ENCODE data around the gene TANK. TPM values are rescaled to one million over a fixed set of nuclear protein-coding genes. Genes with fewer than 3 reads are reported as not detected.

The TANK gene, protein sequence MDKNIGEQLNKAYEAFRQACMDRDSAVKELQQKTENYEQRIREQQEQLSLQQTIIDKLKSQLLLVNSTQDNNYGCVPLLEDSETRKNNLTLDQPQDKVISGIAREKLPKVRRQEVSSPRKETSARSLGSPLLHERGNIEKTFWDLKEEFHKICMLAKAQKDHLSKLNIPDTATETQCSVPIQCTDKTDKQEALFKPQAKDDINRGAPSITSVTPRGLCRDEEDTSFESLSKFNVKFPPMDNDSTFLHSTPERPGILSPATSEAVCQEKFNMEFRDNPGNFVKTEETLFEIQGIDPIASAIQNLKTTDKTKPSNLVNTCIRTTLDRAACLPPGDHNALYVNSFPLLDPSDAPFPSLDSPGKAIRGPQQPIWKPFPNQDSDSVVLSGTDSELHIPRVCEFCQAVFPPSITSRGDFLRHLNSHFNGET
- 62.7 and 70.0 TPM in 2 replicates for total RNA-seq

DNA sequence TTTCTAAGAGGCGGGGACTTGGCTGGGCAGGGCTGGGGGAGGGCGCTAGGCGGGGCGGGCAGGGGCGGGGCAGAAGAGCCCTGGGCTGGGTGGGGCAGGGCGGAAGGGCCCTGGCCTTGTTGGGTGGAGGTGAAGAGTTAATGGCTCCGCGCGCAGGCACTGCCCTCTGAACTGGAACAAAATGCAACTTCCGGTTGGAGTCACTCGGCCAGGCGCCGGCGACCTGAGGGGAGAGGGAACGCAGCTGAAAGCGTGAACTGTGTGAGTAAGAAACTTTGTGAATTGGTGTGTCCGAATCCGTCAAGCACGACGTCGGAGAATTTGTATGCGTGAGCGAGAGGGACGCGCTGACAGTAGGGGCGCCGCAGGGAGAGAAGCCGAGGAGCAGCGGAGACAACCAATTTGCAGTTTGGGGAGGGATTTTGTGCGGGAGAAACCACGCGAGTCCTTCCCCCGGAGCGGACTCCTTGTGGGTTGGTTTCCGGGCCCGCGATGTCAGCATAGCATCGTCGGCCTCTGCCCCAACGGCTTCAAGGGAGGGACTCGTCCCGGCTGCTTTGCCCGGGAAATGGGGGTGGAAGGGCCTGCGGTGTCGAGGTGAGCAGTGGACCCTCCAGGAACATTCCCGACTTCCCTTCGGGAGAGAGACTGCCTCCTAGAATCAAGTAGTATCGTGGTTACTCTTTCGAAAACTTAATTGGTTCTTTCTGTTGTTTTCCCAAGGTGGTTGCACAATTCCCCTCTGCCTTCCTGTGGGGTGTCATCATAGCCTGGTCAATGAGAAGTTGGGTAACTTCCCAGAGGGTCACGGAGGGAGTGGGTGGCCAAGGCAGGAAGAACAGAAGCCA lies at the start of gene TANK:
TANK (plus strand) TSS at position 203 of the 848 bp plus-strand sequence. CDS start 19,235 bp downstream, outside the sequence.

Other genes with a start within 250 kb of the TANK start
- 73.2 and 86.0 TPM in 2 replicates for gene PSMD14, start 148.0 kb downstream of the TANK start, total RNA-seq